ENCODE measurements around the gene CUX1. TPM values are rescaled to one million over a fixed set of nuclear protein-coding genes. Genes with fewer than 3 reads are reported as not detected.
"Not testable (repeated sequence)": the region's sequence is repeated elsewhere in the genome, so short reads cannot be mapped to it uniquely, and the experiment has no call there.

CUX1 gene
- total and polyA plus RNA-seq, 4 donors = 40.5 to 138 (median 69.1) TPM

GRCh38 chr7:101985903-101986734, 168.7 kb downstream of the CUX1 start:
- Histone ChIP-seq H3K9me3 (ENCODE audit: control insufficient read depth in 4 of 4, insufficient read depth in 3 of 4, low read length in 3 of 4) (no peaks in the 10 kb centered on the region), H3K9ac (ENCODE audit: insufficient read depth in 1 of 2, low read length in 2 of 2) (no peak overlapping the region), H3K4me3 (no peak overlapping the region), H3K27ac (ENCODE audit: low read depth in 1 of 2, low read length in 1 of 2) (peak overlapping the region in 1 of 2 donors; percentile 58), H3K36me3 (ENCODE audit: control insufficient read depth in 4 of 4, insufficient read depth in 4 of 4, low read length in 4 of 4) (peaks cover 0 to 2% (median 0%) of the 10 kb centered on the region in 4 donors), H3K4me1 (ENCODE audit: control insufficient read depth in 5 of 5, insufficient read depth in 5 of 5, low read length in 5 of 5) (peaks cover 0 to 20% (median 6%) of the 10 kb centered on the region in 5 donors), H3K27me3 (ENCODE audit: control insufficient read depth in 3 of 3, insufficient read depth in 3 of 3, low read length in 2 of 3) (no peaks in the 10 kb centered on the region)
- ATAC-seq (ENCODE audit: insufficient read depth, low FRiP score) (no peak), DNase-seq (peak in 2 of 3 donors; percentile 15 to 34)
- WGBS, 2 donors = 74 to 87% methylated on average over 16 of the region's 16 CpGs
- no peak for TF ChIP-seq CTCF (IDR thresholded peaks at IDR 0.05; ENCODE audit: control extremely low read depth, extremely low read depth)

DNA sequence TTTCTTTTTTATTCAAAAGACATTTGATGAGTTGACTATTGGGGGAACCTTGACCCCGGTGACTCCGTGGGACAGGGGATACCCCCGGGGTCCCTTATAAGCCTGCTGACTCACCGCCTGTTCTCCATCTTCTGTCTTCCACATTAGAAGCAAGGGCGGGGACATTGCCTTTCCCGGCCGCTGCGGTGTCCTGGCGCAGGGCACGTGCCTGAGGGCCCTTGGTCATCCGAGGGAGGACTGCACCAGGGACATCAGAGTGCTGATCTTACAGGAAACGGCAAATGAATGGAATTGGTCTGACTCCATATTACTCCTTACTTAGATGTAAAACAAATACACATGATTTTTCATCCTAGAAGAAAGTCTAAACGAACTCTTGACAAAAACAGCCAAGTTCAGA, 170.1 kb downstream of the CUX1 start:
- no peak for TF ChIP-seq CTCF (IDR thresholded peaks at IDR 0.05; ENCODE audit: control extremely low read depth, extremely low read depth)
- H3K27ac ChIP-seq (ENCODE audit: low read depth in 1 of 2, low read length in 1 of 2) = no peak overlapping the region
- 95 to 96% methylated on average over 13 of the region's 13 CpGs for WGBS, 2 donors
- peaks cover 0 to 2% (median 0%) of the 10 kb centered on the region in 4 donors for H3K36me3 ChIP-seq (ENCODE audit: control insufficient read depth in 4 of 4, insufficient read depth in 4 of 4, low read length in 4 of 4)
- H3K9ac ChIP-seq (ENCODE audit: insufficient read depth in 1 of 2, low read length in 2 of 2) = no peak overlapping the region
- peaks cover 0 to 20% (median 6%) of the 10 kb centered on the region in 5 donors for H3K4me1 ChIP-seq (ENCODE audit: control insufficient read depth in 5 of 5, insufficient read depth in 5 of 5, low read length in 5 of 5)
- DNase-seq (no peak), ATAC-seq (ENCODE audit: insufficient read depth, low FRiP score) (no peak)
- no peak overlapping the region for H3K4me3 ChIP-seq
- no peaks in the 10 kb centered on the region for H3K9me3 ChIP-seq (ENCODE audit: control insufficient read depth in 4 of 4, insufficient read depth in 3 of 4, low read length in 3 of 4)
- no peaks in the 10 kb centered on the region for H3K27me3 ChIP-seq (ENCODE audit: control insufficient read depth in 3 of 3, insufficient read depth in 3 of 3, low read length in 2 of 3)

DNA sequence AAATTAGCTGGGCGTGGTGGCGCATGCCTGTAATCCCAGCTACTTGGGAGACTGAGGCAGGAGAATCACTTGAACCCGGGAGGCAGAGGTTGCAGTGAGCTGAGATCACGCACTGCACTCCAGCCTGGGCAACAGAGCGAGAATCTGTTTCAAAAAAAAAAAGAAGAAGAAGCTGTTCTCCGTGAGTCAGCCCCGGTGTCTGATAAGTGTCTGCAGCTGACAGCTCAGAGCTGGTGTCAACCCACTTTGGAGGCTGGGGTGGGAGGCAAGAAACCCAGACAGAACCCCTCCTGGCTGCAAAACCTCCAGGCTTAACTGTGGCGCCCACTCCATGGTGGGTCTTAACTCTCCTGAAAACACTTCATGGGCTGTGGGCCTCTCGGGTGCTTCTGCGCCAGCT, 170.6 kb downstream of the CUX1 start:
- 88% methylated on average over 10 of the region's 10 CpGs for WGBS, 2 donors

GRCh38 chr7:101988513-101988912, 171.1 kb downstream of the CUX1 start:
- 91 to 96% methylated on average over 9 of the region's 9 CpGs for WGBS, 2 donors
- Histone ChIP-seq H3K9me3 (ENCODE audit: control insufficient read depth in 4 of 4, insufficient read depth in 3 of 4, low read length in 3 of 4) (no peaks in the 10 kb centered on the region), H3K9ac (ENCODE audit: insufficient read depth in 1 of 2, low read length in 2 of 2) (no peak overlapping the region)

More for the DNA sequence above, 170.6 kb downstream of the CUX1 start:
- not testable (repeated sequence) for H3K27ac ChIP-seq (ENCODE audit: low read depth in 1 of 2, low read length in 1 of 2); H3K9me3 ChIP-seq (ENCODE audit: control insufficient read depth in 4 of 4, insufficient read depth in 3 of 4, low read length in 3 of 4); ATAC-seq (ENCODE audit: insufficient read depth, low FRiP score); H3K36me3 ChIP-seq (ENCODE audit: control insufficient read depth in 4 of 4, insufficient read depth in 4 of 4, low read length in 4 of 4); H3K9ac ChIP-seq (ENCODE audit: insufficient read depth in 1 of 2, low read length in 2 of 2); H3K27me3 ChIP-seq (ENCODE audit: control insufficient read depth in 3 of 3, insufficient read depth in 3 of 3, low read length in 2 of 3); H3K4me3 ChIP-seq; DNase-seq
- peaks cover 0 to 20% (median 6%) of the 10 kb centered on the region in 5 donors for H3K4me1 ChIP-seq (ENCODE audit: control insufficient read depth in 5 of 5, insufficient read depth in 5 of 5, low read length in 5 of 5)

More at GRCh38 chr7:101988513-101988912, 171.1 kb downstream of the CUX1 start:
- no peaks in the 10 kb centered on the region for H3K27me3 ChIP-seq (ENCODE audit: control insufficient read depth in 3 of 3, insufficient read depth in 3 of 3, low read length in 2 of 3)
- peaks cover 0 to 20% (median 6%) of the 10 kb centered on the region in 5 donors for H3K4me1 ChIP-seq (ENCODE audit: control insufficient read depth in 5 of 5, insufficient read depth in 5 of 5, low read length in 5 of 5)
- DNase-seq = no peak
- peaks cover 0 to 2% (median 0%) of the 10 kb centered on the region in 4 donors for H3K36me3 ChIP-seq (ENCODE audit: control insufficient read depth in 4 of 4, insufficient read depth in 4 of 4, low read length in 4 of 4)
- TF ChIP-seq CTCF (IDR thresholded peaks at IDR 0.05; ENCODE audit: control extremely low read depth, extremely low read depth) = no peak
- H3K4me3 ChIP-seq = no peak overlapping the region
- no peak overlapping the region for H3K27ac ChIP-seq (ENCODE audit: low read depth in 1 of 2, low read length in 1 of 2)
- ATAC-seq (ENCODE audit: insufficient read depth, low FRiP score) = no peak
